D721Med (cell line): Measurements from ENCODE around the gene DLD.

Experiments used
- DNase-seq: peaks from one replicate; pipeline ENCODE4 v3.0.0; 2011; ENCODE audit warnings: low spot score; ENCODE audit not compliant: insufficient read length
- FAIRE-seq: peaks from 2 replicates; lab custom pipeline; 2011; peaks lifted over from hg19 to GRCh38; lab: Jason Lieb, UNC
- TF ChIP-seq, protein P1 (sequence below): IDR thresholded peaks from 2 replicates; pipeline ENCODE4 v1.5.1; 2012; ENCODE audit warnings: mild to moderate bottlenecking, control low read depth; ENCODE audit not compliant: insufficient read depth; ENCODE audit errors: missing control alignments

Gene DLD

DNA sequence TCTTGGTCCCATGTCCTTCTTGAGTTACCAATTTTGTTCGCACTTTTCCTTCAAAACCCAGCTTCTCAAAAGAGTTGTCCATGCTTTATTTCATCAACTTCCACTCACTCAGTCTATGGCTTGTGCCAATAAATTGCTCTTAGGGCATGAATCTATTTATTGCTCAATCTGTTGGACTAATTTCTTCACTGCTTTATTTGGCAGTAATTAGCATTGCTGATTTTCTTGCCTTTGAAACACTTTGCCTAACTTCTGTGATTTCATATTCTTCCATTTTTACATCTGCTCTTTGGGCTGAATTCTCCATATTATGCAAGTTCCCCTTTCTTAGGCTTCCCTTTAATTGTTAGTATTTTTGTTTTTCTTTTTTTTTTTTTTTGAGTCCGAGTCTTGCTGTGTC is 16.8 kb downstream of the DLD start:
- FAIRE-seq (no peak), DNase-seq (no peak)
- TF ChIP-seq, protein P1, sequence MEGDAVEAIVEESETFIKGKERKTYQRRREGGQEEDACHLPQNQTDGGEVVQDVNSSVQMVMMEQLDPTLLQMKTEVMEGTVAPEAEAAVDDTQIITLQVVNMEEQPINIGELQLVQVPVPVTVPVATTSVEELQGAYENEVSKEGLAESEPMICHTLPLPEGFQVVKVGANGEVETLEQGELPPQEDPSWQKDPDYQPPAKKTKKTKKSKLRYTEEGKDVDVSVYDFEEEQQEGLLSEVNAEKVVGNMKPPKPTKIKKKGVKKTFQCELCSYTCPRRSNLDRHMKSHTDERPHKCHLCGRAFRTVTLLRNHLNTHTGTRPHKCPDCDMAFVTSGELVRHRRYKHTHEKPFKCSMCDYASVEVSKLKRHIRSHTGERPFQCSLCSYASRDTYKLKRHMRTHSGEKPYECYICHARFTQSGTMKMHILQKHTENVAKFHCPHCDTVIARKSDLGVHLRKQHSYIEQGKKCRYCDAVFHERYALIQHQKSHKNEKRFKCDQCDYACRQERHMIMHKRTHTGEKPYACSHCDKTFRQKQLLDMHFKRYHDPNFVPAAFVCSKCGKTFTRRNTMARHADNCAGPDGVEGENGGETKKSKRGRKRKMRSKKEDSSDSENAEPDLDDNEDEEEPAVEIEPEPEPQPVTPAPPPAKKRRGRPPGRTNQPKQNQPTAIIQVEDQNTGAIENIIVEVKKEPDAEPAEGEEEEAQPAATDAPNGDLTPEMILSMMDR, result no peak

DNA sequence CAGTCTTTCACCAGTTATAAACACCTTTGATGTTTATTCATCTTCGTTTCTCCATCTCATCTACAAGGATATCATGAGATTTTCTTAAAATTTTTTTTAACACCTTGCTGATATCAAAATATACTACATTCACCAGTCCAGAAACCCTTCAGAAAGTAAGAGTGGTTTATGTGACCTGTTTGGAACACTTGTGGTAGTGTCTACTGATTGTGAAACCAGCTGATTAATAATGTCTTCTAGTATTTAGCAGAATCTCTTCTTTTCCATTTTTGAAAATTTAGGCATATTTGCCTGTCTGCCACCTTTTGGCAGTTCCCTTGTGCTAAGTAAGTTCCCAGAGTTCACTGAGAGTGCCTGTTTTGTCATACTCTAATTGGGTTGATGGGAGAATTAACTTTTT is 18.5 kb downstream of the DLD start:
- DNase-seq (no peak), FAIRE-seq (no peak)
- TF ChIP-seq, protein P1, result no peak

DNA sequence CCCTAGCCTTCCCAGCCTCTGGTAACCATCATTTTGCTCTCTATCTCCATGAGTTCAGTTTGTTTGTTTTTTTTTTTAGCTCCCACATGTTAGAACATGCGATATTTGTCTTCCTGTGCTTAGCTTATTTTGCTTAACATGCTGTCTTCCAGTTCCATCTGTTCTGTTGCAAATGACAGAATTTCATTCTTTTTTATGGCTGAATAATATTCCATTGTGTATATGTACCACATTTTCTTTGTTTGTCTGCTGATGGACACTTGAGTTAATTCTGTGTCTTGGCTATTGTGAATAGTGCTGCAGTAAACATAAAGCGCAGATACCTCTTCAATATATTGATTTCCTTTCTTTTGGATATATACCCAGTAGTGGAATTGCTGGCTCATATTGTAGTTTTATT is 21.0 kb downstream of the DLD start:
- DNase-seq, result no peak
- TF ChIP-seq, protein P1, result no peak
- FAIRE-seq, result no peak

DNA sequence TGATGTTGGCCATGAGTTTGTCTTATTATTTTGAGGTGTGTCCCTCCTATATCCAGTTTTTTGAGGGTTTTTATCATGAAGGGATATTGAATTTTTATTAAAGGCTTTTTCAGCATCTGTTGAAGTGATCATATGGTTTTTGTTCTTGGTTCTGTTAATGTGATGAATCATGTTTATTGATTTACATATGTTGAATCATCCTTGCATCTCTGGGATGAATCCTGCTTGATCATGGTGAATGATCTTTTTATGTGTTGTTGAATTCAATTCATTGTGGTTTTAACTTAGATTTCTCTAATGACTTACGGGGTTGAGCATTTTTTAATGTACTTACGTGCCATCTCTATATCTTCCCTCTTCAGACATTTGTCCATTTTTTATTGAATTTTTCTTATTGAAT is 22.9 kb downstream of the DLD start:
- no peak for DNase-seq
- no peak for FAIRE-seq
- TF ChIP-seq, protein P1, result no peak

DNA sequence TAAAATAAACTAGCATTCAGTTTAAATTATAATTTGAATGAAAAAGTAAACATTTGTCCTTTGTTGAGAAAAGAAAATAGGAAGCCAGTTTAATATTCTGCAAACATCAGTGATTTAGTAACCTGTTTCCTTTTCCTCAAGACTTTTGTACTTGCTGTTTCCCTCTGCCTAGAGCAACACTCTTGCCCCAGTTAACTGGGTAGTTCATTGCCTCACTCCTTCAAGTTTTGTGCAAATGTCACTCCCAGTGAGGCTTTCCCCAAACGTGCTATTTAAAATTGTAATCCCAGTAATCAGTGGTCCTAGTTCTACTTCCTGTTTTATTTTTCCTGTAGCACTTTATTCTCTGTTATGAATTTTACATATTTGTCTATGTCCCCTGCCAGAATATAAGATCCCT is 23.8 kb downstream of the DLD start:
- DNase-seq, result no peak
- TF ChIP-seq, protein P1, result no peak
- no peak for FAIRE-seq

DNA sequence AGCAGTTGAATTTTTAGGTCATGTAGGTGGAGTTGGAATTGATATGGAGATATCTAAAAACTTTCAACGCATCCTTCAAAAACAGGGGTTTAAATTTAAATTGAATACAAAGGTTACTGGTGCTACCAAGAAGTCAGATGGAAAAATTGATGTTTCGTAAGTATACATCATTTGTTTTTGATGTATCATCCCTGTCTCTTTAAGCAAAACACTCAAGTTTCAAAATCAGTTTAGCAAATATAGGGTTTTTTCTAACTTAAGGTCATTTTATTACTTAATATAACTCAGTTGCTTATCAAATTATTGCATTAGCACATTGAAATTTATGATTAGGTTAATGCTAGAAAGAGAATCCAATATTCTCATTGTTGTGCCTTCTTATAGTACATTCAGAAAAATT is 24.6 kb downstream of the DLD start:
- TF ChIP-seq, protein P1, result no peak
- FAIRE-seq, result no peak
- no peak for DNase-seq

DNA sequence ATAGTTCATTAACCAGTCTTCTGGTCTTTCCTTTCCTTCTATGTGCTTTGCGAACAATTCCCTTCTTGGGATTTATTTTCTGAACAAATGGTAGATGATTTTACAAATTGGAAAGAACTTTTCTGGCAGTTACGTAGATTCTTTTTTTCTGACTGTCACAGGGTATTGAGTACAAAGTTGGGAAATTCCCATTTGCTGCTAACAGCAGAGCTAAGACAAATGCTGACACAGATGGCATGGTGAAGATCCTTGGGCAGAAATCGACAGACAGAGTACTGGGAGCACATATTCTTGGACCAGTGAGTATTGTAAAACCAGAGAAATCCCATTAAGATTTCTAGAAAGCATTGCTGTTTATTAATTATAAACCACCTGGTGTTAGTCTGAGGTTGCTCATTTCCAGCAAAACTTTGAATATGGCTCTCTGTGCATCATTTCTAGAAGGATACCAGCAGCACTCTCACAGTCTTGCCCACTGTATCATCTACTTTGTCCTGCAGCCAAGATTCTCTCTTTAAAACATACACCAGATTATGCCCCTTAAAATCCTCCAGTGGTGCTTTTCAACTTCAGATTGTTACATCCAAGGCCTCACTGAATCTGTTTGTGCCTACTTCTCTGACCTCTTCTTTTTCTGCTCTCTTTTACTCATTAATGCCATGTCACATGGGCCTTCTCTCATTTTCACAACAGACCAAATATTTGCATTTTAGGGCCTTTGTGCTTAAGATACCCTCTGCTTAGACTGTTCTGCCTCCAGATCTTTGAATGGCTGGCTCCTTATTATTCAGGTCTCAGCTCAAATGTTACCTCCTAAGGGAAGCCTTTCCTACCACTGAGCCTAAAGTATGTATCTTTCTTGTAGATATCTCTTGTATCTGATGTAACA is 27.0 kb downstream of the DLD start:
- no peak for FAIRE-seq
- no peak for DNase-seq
- TF ChIP-seq, protein P1, result no peak
